ENCODE results near the gene CFAP74.
"Not testable (repeated sequence)": the region's sequence is repeated elsewhere in the genome, so short reads cannot be mapped to it uniquely, and the experiment has no call there.

The CFAP74 gene

GRCh38 chr1:1943834-1944570 is 59.6 kb downstream of the CFAP74 start:
- DNase-seq, result peak; percentile 38

GRCh38 chr1:1942753-1943656 is 60.6 kb downstream of the CFAP74 start:
- no peak for DNase-seq

GRCh38 chr1:1941868-1942752 is 61.5 kb downstream of the CFAP74 start:
- no peak for DNase-seq

GRCh38 chr1:1941211-1941841 is 62.3 kb downstream of the CFAP74 start:
- no peak for DNase-seq

- DNase-seq, result no peak
Measured at GRCh38 chr1:1940123-1940425, 63.5 kb downstream of the CFAP74 start.

GRCh38 chr1:1939296-1940122 is 64.1 kb downstream of the CFAP74 start:
- no peak for DNase-seq

GRCh38 chr1:1938613-1939295 is 64.8 kb downstream of the CFAP74 start:
- DNase-seq, result no peak

- DNase-seq, result no peak
Measured at GRCh38 chr1:1938276-1938573, 65.4 kb downstream of the CFAP74 start.

GRCh38 chr1:1937549-1938275 is 65.9 kb downstream of the CFAP74 start:
- DNase-seq, result no peak

- DNase-seq, result no peak
Measured at GRCh38 chr1:1937061-1937460, 66.5 kb downstream of the CFAP74 start.

- not testable (repeated sequence) for DNase-seq
Measured at GRCh38 chr1:1934848-1935247, 68.7 kb downstream of the CFAP74 start.

GRCh38 chr1:1929639-1930545 is 73.7 kb downstream of the CFAP74 start:
- no peak for DNase-seq

GRCh38 chr1:1929102-1929638 is 74.4 kb downstream of the CFAP74 start:
- no peak for DNase-seq

GRCh38 chr1:1928231-1929101 is 75.1 kb downstream of the CFAP74 start:
- DNase-seq, result no peak

- DNase-seq, result no peak
Measured at GRCh38 chr1:1927751-1928150, 75.8 kb downstream of the CFAP74 start.

- no peak for DNase-seq
Measured at GRCh38 chr1:1926886-1927660, 76.5 kb downstream of the CFAP74 start.

- DNase-seq, result no peak
Measured at GRCh38 chr1:1926346-1926811, 77.2 kb downstream of the CFAP74 start.
